Breast epithelium (tissue), 3 donors: ENCODE data around the gene CLK3.

Experiments
- CTCF ChIP-seq, 3 donors: fragments of 450-650 bp; IDR thresholded peaks; one replicate each; pipeline ENCODE4 v1.5.1; 2016 to 2017; ENCODE audit warnings: antibody characterized with exemption in 3 of 3, mild to moderate bottlenecking in 3 of 3, moderate library complexity in 3 of 3
- POLR2A ChIP-seq: fragments of 450-650 bp; IDR thresholded peaks from one replicate; pipeline ENCODE4 v1.6.1; 2016; ENCODE audit warnings: antibody characterized with exemption, mild to moderate bottlenecking, moderate library complexity

GRCh38 chr15:74619916-74620635 is 4.4 kb downstream of the CLK3 start:
- no peak for TF ChIP-seq CTCF (IDR thresholded peaks at IDR 0.05)
- no peak for TF ChIP-seq POLR2A
